Transverse colon (tissue), 4 donors: ENCODE results near the gene APBB2. TPM values are rescaled to one million over a fixed set of nuclear protein-coding genes. Genes with fewer than 3 reads are reported as not detected.

Experiments
- DNase-seq: peaks from one replicate; pipeline ENCODE4 v3.0.0-alpha.2; 2019
- H3K27ac ChIP-seq, 4 donors: fragments of 200-600 bp; sonication (generic); 2 replicates each; pipeline ENCODE4 v1.5.1; 2016 to 2018; ENCODE audit warnings: inconsistent platforms in 4 of 4
- H3K27me3 ChIP-seq: fragments of 200-600 bp; sonication (generic); 2 replicates; pipeline ENCODE4 v1.5.1; 2017; ENCODE audit warnings: inconsistent platforms
- H3K36me3 ChIP-seq, 4 donors: fragments of 200-600 bp; sonication (generic); 2 replicates each; pipeline ENCODE4 v1.5.1; 2017 to 2019; ENCODE audit warnings: inconsistent platforms in 4 of 4
- H3K4me1 ChIP-seq, 4 donors: fragments of 200-600 bp; sonication (generic); 2 replicates each; pipeline ENCODE4 v1.5.1; 2017 to 2020; ENCODE audit warnings: inconsistent platforms in 4 of 4
- H3K4me3 ChIP-seq, 4 donors: fragments of 200-600 bp; sonication (generic); 1 replicate in 1 of 4; 2 replicates in 3 of 4; pipeline versions ENCODE4 v1.5.1 to v1.6.1; 2017 to 2019; ENCODE audit warnings: inconsistent platforms in 4 of 4
- H3K9me3 ChIP-seq, 2 donors: fragments of 200-600 bp; sonication (generic); 2 replicates each; pipeline ENCODE4 v1.5.1; 2017 to 2019; ENCODE audit warnings: inconsistent platforms in 2 of 2
- EP300 ChIP-seq: sonication (generic); formaldehyde crosslinking; IDR thresholded peaks from one replicate; pipeline ENCODE4 v1.6.1; 2017; ENCODE audit warnings: antibody characterized with exemption, low read depth
- POLR2A ChIP-seq: fragments of 450-650 bp; IDR thresholded peaks from one replicate; pipeline ENCODE4 v1.6.1; 2016; ENCODE audit warnings: antibody characterized with exemption, mild to moderate bottlenecking, moderate library complexity
- POLR2AphosphoS5 ChIP-seq, 3 donors: sonication (generic); formaldehyde crosslinking; IDR thresholded peaks; one replicate each; pipeline ENCODE4 v1.6.1; 2016; ENCODE audit warnings: antibody characterized with exemption in 3 of 3
- WGBS, 2 donors: methylation state at CpG; one replicate each; pipeline ENCODE4 v1.1.5; 2018; ENCODE audit warnings: low coverage in 1 of 2; 5-methylcytosine and 5-hydroxymethylcytosine counted together
- in situ Hi-C, 4 donors: fragments of 200-750 bp; cut with MboI; loops; one replicate each; pipeline versions ENCODE4 v1.15.0 to v1.15.1; 2017; ENCODE audit warnings: low sequenced_read_pairs in 3 of 4, low pct_ligation_motif_present in 1 of 4, low pct_unique_long_range_greater_than_20kb in 1 of 4
- intact Hi-C: fragments of 100-400 bp; cut with DNase I; formaldehyde crosslinking; loops from one replicate; pipeline ENCODE4 v1.15.1; 2023; ENCODE audit warnings: low total_unique reads
- total RNA-seq, 4 donors: library from RNA; depleted of rRNA; stranded (reverse); fragments of >200 nt; gene quantifications; one replicate each; pipeline ENCODE4 v1.1.0, GENCODE V29; 2016
- TF ChIP-seq, protein P1 (sequence below), 5 experiments: fragments of 200-600 bp in 3 of 5; fragments of 450-650 bp in 2 of 5; sonication (generic) in 3 of 5; IDR thresholded peaks; 1 replicate in 2 of 5; 2 replicates in 3 of 5; pipeline ENCODE4 v1.5.1; 2016 to 2017; ENCODE audit warnings: antibody characterized with exemption in 5 of 5, inconsistent platforms in 3 of 5, mild to moderate bottlenecking in 2 of 5, moderate library complexity in 1 of 5

The APBB2 gene
- total RNA-seq, 4 donors from 2014 or later, result 37.1 to 138 (median 90.1) TPM

DNA sequence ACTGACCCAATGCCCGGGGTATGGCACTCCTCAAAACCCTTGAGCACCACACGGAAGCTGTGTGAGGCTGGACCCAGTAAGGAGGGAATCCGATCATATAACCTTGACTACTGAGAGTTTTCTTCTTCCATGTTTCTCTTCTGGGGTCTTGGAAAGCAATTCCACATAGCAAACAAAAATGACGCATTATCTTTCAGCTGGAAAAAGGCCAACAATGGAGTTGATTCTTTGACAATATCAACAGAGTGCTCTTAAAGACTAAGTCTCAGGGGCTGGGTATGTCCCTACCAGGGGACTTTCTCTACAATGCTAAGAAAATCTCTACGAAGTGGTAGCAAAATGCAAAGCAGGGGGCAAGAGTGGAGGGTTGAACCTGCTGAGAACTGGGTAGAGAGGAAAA, 276.0 kb downstream of the APBB2 start:
- H3K9me3 ChIP-seq, result no peaks in the 10 kb centered on the region
- no peak overlapping the region for H3K27ac ChIP-seq
- H3K27me3 ChIP-seq, result no peaks in the 10 kb centered on the region
- peaks cover 0 to 13% (median 0%) of the 10 kb centered on the region in 4 donors for H3K4me1 ChIP-seq
- no peak overlapping the region for H3K4me3 ChIP-seq
- in situ Hi-C loops (loop anchor here in 1 of 4 donors (25.0 kb wide), 1 partner anchor 699 kb away; no protein-coding TSS in a partner anchor), intact Hi-C loops (no loop called here)
- H3K36me3 ChIP-seq, result no peaks in the 10 kb centered on the region
- TF ChIP-seq POLR2A, result no peak
- TF ChIP-seq, protein P1, sequence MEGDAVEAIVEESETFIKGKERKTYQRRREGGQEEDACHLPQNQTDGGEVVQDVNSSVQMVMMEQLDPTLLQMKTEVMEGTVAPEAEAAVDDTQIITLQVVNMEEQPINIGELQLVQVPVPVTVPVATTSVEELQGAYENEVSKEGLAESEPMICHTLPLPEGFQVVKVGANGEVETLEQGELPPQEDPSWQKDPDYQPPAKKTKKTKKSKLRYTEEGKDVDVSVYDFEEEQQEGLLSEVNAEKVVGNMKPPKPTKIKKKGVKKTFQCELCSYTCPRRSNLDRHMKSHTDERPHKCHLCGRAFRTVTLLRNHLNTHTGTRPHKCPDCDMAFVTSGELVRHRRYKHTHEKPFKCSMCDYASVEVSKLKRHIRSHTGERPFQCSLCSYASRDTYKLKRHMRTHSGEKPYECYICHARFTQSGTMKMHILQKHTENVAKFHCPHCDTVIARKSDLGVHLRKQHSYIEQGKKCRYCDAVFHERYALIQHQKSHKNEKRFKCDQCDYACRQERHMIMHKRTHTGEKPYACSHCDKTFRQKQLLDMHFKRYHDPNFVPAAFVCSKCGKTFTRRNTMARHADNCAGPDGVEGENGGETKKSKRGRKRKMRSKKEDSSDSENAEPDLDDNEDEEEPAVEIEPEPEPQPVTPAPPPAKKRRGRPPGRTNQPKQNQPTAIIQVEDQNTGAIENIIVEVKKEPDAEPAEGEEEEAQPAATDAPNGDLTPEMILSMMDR (IDR thresholded peaks at IDR 0.05), result no peak
- TF ChIP-seq EP300, result no peak
- no peak for TF ChIP-seq POLR2AphosphoS5 (IDR thresholded peaks at IDR 0.05)
- 78 to 100% methylated on average over 2 to 5 of the region's 5 CpGs for WGBS, 2 donors
- DNase-seq, result no peak

DNA sequence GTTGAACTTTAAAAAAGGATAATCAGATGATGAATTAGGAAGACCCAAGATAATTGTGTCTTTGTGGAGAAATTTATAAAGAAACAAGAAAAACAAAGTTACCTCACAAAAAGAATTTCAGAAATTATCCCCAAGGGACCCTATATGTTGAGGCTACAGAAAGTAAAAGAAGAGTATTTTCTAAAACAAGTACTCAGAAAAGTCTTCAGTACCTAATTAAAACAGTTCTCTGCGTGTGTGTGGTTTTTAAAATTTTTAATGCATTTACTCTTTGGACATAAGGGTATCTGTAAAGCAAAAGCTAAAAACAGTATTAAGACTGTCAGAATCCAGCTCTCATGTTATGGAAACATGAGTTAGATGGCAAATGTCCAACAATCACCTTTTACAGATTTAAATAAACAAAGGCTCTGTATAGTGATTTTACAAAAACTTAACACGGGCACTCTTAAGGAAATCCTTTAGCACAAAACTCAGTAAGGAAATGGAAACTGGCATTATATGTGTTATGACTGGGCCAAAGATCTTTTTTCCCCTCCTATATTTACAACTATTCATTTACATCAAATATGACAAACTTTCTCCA, 277.1 kb downstream of the APBB2 start:
- Histone ChIP-seq H3K4me3 (no peak overlapping the region), H3K27ac (no peak overlapping the region), H3K4me1 (peaks cover 0 to 13% (median 0%) of the 10 kb centered on the region in 4 donors), H3K36me3 (no peaks in the 10 kb centered on the region), H3K27me3 (no peaks in the 10 kb centered on the region), H3K9me3 (no peaks in the 10 kb centered on the region)
- in situ Hi-C loops, result loop anchor here in 1 of 4 donors (25.0 kb wide), 1 partner anchor 700 kb away; no protein-coding TSS in a partner anchor
- 68 to 69% methylated on average over 2 of the region's 2 CpGs for WGBS, 2 donors
- TF ChIP-seq POLR2A, result no peak
- no peak for TF ChIP-seq POLR2AphosphoS5 (IDR thresholded peaks at IDR 0.05)
- TF ChIP-seq, protein P1 (IDR thresholded peaks at IDR 0.05), result no peak
- no peak for TF ChIP-seq EP300
- DNase-seq, result no peak
- intact Hi-C loops, result no loop called here

DNA sequence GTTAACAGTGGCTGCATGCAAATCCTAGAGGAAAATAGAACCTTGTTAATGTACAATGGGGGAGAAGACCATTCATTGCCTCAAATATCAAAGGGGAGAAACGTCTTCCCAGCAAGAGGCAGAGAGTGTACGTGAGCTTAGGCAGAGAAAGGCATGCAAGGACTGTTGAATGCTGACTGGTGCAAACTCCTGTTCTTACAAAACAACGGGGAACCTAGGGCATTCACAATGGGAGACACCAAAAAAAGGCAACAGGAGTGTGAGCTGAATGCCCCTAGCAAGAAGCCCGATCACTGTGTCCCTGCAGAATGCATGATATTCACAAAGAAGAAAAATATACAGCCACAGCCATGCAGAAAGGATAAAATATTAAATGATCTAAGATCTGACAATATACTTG, 279.7 kb downstream of the APBB2 start:
- H3K36me3 ChIP-seq, result no peaks in the 10 kb centered on the region
- H3K4me1 ChIP-seq, result no peaks in the 10 kb centered on the region
- no peaks in the 10 kb centered on the region for H3K27me3 ChIP-seq
- TF ChIP-seq, protein P1 (IDR thresholded peaks at IDR 0.05), result no peak
- TF ChIP-seq POLR2AphosphoS5 (IDR thresholded peaks at IDR 0.05) (no peak), EP300 (no peak), POLR2A (no peak)
- in situ Hi-C loops (loop anchor here in 2 of 4 donors (5.0 to 25.0 kb wide), 2 partner anchors 283 to 703 kb away; no protein-coding TSS in a partner anchor), intact Hi-C loops (no loop called here)
- DNase-seq, result no peak
- WGBS, 2 donors, result 74 to 89% methylated on average over 4 of the region's 4 CpGs
- no peak overlapping the region for H3K27ac ChIP-seq
- no peaks in the 10 kb centered on the region for H3K9me3 ChIP-seq
- H3K4me3 ChIP-seq, result no peak overlapping the region

DNA sequence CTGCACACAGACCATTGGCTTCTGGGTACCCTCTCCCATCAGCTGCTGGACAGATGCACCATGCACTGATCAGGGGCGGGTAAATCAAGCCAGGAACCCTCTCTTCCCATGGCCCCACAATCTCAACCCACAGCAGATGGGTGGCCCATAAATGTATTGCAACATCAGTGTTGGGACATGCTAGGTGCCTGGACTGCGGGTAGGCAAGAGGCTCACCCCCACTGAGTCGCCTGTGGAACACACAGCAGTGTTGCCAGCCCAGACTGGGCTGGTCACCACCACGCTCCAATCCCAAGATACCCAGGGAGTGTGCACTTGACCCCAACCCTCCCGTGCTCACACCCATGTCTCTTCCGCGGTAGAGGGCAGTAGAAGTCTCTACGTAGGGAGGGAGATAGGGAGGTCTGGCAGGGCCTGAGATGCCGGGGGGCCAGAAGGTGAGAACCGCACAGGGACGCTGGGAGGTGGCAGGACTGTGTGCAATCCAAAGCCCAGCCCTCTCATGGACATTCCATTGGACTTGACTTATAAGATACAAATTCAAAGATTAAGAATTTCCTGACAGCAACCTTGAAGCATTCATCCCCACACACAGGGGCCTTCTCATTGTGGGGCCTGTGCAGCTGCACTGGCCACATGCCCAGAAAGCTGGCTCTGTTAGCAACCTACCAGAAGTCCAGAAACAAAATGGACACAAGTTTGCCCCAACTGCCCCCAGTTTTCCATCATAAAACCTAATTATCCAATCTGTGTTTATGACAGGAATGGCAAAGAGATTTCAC, 280.9 kb downstream of the APBB2 start:
- no peak overlapping the region for H3K27ac ChIP-seq
- DNase-seq, result no peak
- WGBS, 2 donors, result 89% methylated on average over 11 of the region's 11 CpGs; no CpG with 5 or more reads in 1 of the 2 donors

More for the DNA sequence above, 280.9 kb downstream of the APBB2 start:
- no peaks in the 10 kb centered on the region for H3K4me1 ChIP-seq
- in situ Hi-C loops (loop anchor here in 2 of 4 donors (5.0 to 25.0 kb wide), 2 partner anchors 284 to 704 kb away; no protein-coding TSS in a partner anchor), intact Hi-C loops (no loop called here)
- H3K9me3 ChIP-seq, result no peaks in the 10 kb centered on the region
- no peaks in the 10 kb centered on the region for H3K27me3 ChIP-seq
- no peaks in the 10 kb centered on the region for H3K36me3 ChIP-seq
- no peak overlapping the region for H3K4me3 ChIP-seq
- TF ChIP-seq POLR2AphosphoS5 (IDR thresholded peaks at IDR 0.05) (no peak), EP300 (no peak), POLR2A (no peak)
- TF ChIP-seq, protein P1 (IDR thresholded peaks at IDR 0.05), result no peak
